Left lung (tissue), 10 donors: ENCODE results near the gene AMMECR1. TPM values are rescaled to one million over a fixed set of nuclear protein-coding genes. Genes with fewer than 3 reads are reported as not detected.
"Not testable (repeated sequence)": the region's sequence is repeated elsewhere in the genome, so short reads cannot be mapped to it uniquely, and the experiment has no call there.

Experiments
- ATAC-seq: fragments of 200-7000 bp; cut with Tn5 transposase; one replicate; pipeline ENCODE4 v1.9.1; 2020; ENCODE audit warnings: moderate library complexity
- DNase-seq, 4 donors: peaks; one replicate each; pipeline ENCODE4 v3.0.0-alpha.2; 2013 to 2020
- H3K27ac ChIP-seq, 2 donors: fragments of 200-600 bp; sonication (generic) in 1 of 2; one replicate each; pipeline versions ENCODE4 v1.5.0 to v1.8.0; 2020 to 2021
- H3K27me3 ChIP-seq, 2 donors: fragments of 200-600 bp; sonication (generic) in 1 of 2; one replicate each; pipeline versions ENCODE4 v1.5.0 to v1.8.0; 2020 to 2021
- H3K36me3 ChIP-seq, 2 donors: fragments of 200-600 bp; sonication (generic) in 1 of 2; one replicate each; pipeline versions ENCODE4 v1.5.0 to v1.8.0; 2020 to 2021
- H3K4me1 ChIP-seq, 2 donors: fragments of 200-600 bp; one replicate each; pipeline ENCODE4 v1.8.0; 2021
- H3K4me3 ChIP-seq, 2 donors: fragments of 200-600 bp; sonication (generic) in 1 of 2; one replicate each; pipeline versions ENCODE4 v1.5.0 to v1.8.0; 2020 to 2021; ENCODE audit warnings: mild to moderate bottlenecking in 1 of 2
- H3K9me3 ChIP-seq, 2 donors: fragments of 200-600 bp; sonication (generic) in 1 of 2; one replicate each; pipeline versions ENCODE4 v1.5.0 to v1.8.0; 2020 to 2021
- CTCF ChIP-seq, 2 donors: fragments of 200-600 bp; sonication (generic) in 1 of 2; IDR thresholded peaks; one replicate each; pipeline versions ENCODE4 v1.5.0 to v1.8.0; 2021; ENCODE audit warnings: antibody characterized with exemption in 2 of 2
- intact Hi-C, 2 donors: fragments of 100-400 bp; cut with DNase I; formaldehyde crosslinking; loops; one replicate each; pipeline versions ENCODE4 v1.11.2 to v1.14.2; 2022
- polyA plus RNA-seq, 6 donors: library from polyadenylated mRNA; unstranded; fragments of 120-200 nt; gene quantifications; one replicate each; pipeline ENCODE4 v1.2.1, GENCODE V29; 2013; ENCODE audit not compliant: insufficient read length in 6 of 6
- total RNA-seq, 2 donors: library from RNA; stranded (reverse); fragmentation: NEBNext Ultra II Directional; extraction: Animal tissue kit (Norgen Biotek cat#: 25700); gene quantifications; one replicate each; pipeline ENCODE4 v1.2.1, GENCODE V29; 2021
- donor health status: DM: no; HTN: yes; CAD: no.
- donor health status: DM: no; HTN: no; CAD: no.

Gene AMMECR1
- total and polyA plus RNA-seq, 8 donors: 8.9 to 15.2 (median 12.7) TPM

- TF ChIP-seq CTCF (IDR thresholded peaks at IDR 0.05): peak; percentile 50 to 54
- Histone ChIP-seq H3K4me3 (no peak overlapping the region), H3K9me3 (no peaks in the 10 kb centered on the region), H3K27me3 (no peaks in the 10 kb centered on the region), H3K36me3 (no peaks in the 10 kb centered on the region), H3K4me1 (peaks cover 0 to 10% of the 10 kb centered on the region in 2 donors), H3K27ac (no peak overlapping the region)
- intact Hi-C loops: loop anchor here in 1 of 2 donors (10.0 kb wide), 1 partner anchor 259 kb away; no protein-coding TSS in a partner anchor
- DNase-seq (no peak), ATAC-seq (no peak)
Measured at GRCh38 chrX:110156167-110156754, 161.6 kb downstream of the AMMECR1 start.

DNA sequence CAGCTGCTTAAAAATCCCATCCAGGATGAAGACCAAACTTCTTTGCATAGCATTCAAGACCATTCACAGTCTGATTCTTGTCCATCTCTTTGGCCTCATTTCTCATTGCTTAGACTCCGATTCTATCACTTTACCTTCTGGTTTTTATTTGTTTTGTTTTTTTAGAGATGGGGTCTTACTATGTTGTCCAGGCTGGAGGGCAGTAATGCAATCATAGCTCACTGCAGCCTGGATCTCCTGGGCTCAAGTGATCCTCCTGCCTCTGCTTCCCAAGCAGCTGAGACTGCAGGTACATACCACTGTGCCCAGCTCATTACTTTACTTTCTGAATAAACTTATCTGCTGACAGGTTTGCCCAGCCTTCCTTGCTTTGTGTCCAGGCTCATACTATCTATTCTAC, 162.1 kb downstream of the AMMECR1 start:
- Histone ChIP-seq H3K4me1 (peaks cover 0 to 7% of the 10 kb centered on the region in 2 donors), H3K4me3 (no peak overlapping the region), H3K27ac (no peak overlapping the region), H3K36me3 (no peaks in the 10 kb centered on the region), H3K27me3 (no peaks in the 10 kb centered on the region), H3K9me3 (no peaks in the 10 kb centered on the region)
- DNase-seq (no peak), ATAC-seq (no peak)
- intact Hi-C loops: loop anchor here in 1 of 2 donors (10.0 kb wide), 1 partner anchor 259 kb away; no protein-coding TSS in a partner anchor
- no peak for TF ChIP-seq CTCF (IDR thresholded peaks at IDR 0.05)

DNA sequence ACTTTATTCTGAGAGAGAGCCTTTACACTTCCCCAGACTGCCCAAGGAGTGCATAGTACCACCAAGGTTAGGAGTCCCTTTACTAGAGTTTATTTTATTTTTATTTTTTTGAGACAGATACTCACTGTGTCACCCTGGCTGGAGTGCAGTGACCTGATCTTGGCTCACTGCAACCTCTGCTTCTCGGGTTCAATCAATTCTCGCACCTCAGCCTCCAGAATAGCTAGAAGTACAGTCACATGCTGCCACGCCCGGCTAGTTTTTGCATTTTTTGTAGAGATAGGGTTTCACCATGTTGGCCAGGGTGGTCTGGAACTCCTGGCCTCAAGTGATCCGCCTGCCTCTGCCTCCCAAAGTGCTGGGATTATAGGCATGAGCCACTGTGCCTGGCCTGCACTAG, 163.6 kb downstream of the AMMECR1 start:
- DNase-seq, H3K27me3 ChIP-seq, H3K9me3 ChIP-seq, ATAC-seq, H3K27ac ChIP-seq, H3K36me3 ChIP-seq, H3K4me1 ChIP-seq, H3K4me3 ChIP-seq: not testable (repeated sequence)
- intact Hi-C loops: loop anchor here in 1 of 2 donors (10.0 kb wide), 1 partner anchor 260 kb away; no protein-coding TSS in a partner anchor

DNA sequence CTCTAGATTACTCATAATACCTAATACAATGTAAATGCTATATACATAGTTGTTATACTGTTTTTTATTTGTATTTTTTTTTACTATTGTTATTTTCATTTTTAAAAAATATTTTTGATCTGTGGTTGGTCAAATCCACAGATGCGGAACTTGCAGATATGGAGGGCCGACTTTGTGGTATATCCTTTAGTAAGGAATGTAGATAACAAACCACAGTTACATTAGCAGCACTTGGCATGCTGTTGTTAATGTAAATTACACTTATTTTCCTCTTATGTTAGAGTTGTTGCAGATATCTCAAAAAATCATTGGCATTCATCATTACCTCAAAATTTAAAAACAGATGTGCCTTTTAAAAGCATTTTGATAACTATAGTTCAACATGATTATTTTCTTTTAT, 164.0 kb downstream of the AMMECR1 start:
- no peak for DNase-seq
- Histone ChIP-seq H3K4me3 (no peak overlapping the region), H3K27me3 (no peaks in the 10 kb centered on the region), H3K27ac (no peak overlapping the region), H3K36me3 (no peaks in the 10 kb centered on the region), H3K4me1 (no peaks in the 10 kb centered on the region), H3K9me3 (no peaks in the 10 kb centered on the region)
- no peak for ATAC-seq
- intact Hi-C loops: loop anchor here in 1 of 2 donors (10.0 kb wide), 1 partner anchor 261 kb away; no protein-coding TSS in a partner anchor
- no peak for TF ChIP-seq CTCF (IDR thresholded peaks at IDR 0.05)

DNA sequence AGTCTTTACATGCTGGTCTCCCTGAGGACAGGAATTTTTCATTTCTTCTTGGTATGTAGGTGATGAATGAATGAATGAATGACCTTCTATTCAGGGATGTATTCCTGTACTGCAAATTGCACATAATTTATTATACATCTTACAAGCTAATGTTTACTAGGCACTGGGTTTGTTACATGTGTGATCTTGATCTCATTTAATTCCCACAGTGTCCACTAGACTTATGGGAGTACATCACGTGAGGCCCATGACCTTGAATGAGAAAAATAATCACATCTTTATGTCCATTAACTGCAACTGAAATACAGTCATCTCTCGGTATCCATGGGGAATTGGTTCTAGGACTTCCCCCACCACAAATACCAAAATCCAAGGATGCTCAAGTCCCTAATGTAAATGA, 164.6 kb downstream of the AMMECR1 start:
- H3K27ac ChIP-seq: no peak overlapping the region

More for the DNA sequence above, 164.6 kb downstream of the AMMECR1 start:
- H3K4me1 ChIP-seq: no peaks in the 10 kb centered on the region
- no peaks in the 10 kb centered on the region for H3K9me3 ChIP-seq
- DNase-seq (no peak), ATAC-seq (no peak)
- no peaks in the 10 kb centered on the region for H3K27me3 ChIP-seq
- H3K4me3 ChIP-seq: no peak overlapping the region
- intact Hi-C loops: loop anchor here in 1 of 2 donors (10.0 kb wide), 1 partner anchor 262 kb away; no protein-coding TSS in a partner anchor
- TF ChIP-seq CTCF (IDR thresholded peaks at IDR 0.05): no peak
- H3K36me3 ChIP-seq: no peaks in the 10 kb centered on the region
